ENCODE data around the gene LAMTOR4.

LAMTOR4 gene

DNA sequence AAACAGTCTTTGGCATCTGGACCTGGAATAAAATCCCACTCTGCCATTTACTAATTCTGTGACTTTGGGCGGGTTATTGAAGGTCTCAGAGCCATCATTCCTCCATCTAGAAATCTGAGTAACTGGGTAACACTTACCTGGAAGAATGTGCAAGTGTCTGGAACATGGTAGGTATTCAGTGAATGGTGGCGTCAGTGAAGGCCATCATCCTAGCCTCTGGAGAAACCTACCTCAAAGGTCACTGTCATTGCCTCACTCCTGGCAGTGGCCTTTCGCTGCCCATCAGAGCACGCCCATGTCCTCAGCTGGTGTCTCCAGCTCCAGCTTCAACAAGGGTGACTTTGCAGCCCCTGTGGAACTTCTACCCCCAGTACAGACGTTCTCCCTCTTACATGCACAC, 15.2 kb downstream of the LAMTOR4 start:
- peaks cover 34% of the 10 kb centered on the region for H3K4me1 Mint-ChIP-seq (ENCODE audit: low read depth)

DNA sequence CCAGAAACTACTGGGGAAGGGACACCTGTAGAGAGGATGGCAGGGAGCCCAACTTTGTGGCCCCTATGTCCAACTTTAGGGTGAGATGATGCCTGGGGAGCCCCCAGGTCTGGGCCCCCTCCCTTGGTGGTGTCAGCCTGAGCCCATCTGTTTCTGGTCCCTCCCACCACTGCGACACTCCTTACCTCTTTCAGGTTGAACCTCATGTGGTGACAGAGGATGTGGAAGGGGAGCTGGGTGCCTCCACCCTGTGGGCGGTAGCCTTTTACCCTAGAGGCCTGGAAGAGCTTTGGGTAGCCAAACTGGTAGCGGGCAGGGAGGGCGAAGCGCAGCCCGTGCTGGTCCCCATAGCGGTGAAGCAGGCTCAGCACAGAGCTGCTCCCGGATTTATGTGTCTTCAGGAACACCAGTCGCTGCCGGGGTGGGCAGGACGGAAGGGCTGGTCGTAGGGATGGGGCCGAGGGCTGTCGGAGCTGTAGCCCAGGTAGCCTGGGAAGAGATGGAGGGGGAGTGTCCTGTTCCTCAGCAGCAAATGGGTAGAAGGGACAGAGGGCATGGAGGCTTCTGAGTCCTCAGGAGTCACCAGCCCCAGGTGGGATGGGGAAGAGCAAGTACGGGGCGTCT, 17.7 kb downstream of the LAMTOR4 start:
- intact Hi-C loops (cut with micrococcal nuclease): no loop called here
- no peaks in the 10 kb centered on the region for H3K9me3 Mint-ChIP-seq
- H3K4me1 Mint-ChIP-seq (ENCODE audit: low read depth): peaks cover 35% of the 10 kb centered on the region
- peak overlapping the region; percentile 64 for H3K27ac Mint-ChIP-seq
- peak overlapping the region; percentile 23 for H3K4me3 Mint-ChIP-seq
- H3K36me3 Mint-ChIP-seq (ENCODE audit: low read depth): no peaks in the 10 kb centered on the region
- H3K27me3 Mint-ChIP-seq: peaks cover 81% of the 10 kb centered on the region

More for the DNA sequence above, 15.2 kb downstream of the LAMTOR4 start:
- Mint-ChIP-seq H3K9me3 (no peaks in the 10 kb centered on the region), H3K4me3 (no peak overlapping the region), H3K36me3 (ENCODE audit: low read depth) (no peaks in the 10 kb centered on the region), H3K27me3 (peaks cover 64% of the 10 kb centered on the region), H3K27ac (no peak overlapping the region)
- intact Hi-C loops (cut with micrococcal nuclease): no loop called here

DNA sequence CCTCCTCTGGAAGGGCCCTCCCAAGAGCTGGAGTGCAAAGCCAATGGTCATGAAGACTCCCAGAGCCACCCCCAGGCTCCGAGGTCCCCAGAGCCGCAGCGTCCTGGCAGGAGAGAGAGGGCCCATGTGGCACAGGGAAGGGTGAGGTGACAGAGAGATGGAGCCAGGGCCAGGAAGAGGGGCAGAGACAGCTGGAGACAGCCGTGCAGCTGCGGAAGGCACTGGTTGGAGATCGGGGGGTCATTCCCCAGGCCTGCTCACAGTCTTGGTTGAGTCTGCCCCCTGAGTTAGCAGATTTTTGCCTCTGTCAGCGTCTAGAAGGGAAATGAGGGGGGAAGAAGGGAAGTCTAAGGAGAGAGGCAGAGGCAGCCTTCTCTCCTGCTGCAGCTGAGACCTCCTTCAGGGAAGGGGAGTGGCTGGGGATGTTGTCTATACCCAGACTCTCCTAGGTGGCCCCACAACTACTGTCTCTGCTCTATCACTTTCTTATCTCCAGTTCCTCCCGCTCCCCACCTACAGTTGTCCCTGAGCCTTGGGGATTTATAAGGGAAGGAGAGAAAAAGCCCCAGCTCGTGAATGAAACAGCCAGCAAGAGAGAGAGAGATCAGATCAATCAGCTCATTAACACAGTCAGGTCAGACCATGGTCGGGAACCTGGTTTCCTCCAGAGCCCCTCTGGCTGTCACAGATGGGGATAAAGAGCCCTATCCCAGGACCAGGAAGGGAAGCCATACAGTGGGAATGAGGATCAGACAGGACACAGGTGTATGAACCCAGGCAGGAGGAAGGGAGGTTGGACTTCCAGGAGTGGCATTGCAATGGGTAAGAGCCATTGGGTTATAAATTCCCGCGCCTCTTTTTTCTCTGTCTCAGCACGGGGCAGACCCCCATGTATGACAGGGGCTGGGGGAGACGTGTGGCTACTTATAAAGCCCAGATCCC, 18.5 kb downstream of the LAMTOR4 start:
- Mint-ChIP-seq H3K9me3 (no peaks in the 10 kb centered on the region), H3K4me1 (ENCODE audit: low read depth) (peaks cover 39% of the 10 kb centered on the region), H3K4me3 (peak overlapping the region; percentile 67), H3K27ac (peak overlapping the region; percentile 64), H3K36me3 (ENCODE audit: low read depth) (no peaks in the 10 kb centered on the region), H3K27me3 (peaks cover 86% of the 10 kb centered on the region)
- intact Hi-C loops (cut with micrococcal nuclease): no loop called here

DNA sequence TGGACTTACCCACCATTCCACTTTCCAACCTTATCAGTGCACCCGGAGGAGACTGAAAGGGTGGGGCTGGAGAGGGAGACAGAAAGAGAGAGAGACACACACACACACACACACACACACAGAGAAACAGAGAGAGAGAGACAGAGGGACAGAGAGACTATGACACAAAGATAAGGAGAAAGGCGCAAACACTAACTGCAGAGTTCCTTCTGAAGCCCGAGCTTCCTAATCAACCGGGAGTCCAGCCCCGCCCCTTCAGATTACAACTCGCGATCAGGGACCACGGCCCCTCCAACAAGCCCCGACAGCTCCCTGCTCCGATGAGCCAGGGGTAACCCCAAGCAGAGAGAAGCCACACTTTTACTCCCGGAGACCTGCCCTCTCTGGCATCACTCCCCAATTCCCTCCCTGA, 19.2 kb downstream of the LAMTOR4 start:
- H3K27ac Mint-ChIP-seq: peak overlapping the region; percentile 64
- H3K4me1 Mint-ChIP-seq (ENCODE audit: low read depth): peaks cover 39% of the 10 kb centered on the region
- no peaks in the 10 kb centered on the region for H3K36me3 Mint-ChIP-seq (ENCODE audit: low read depth)
- H3K27me3 Mint-ChIP-seq: peaks cover 82% of the 10 kb centered on the region
- intact Hi-C loops (cut with micrococcal nuclease): no loop called here
- H3K9me3 Mint-ChIP-seq: no peaks in the 10 kb centered on the region
- H3K4me3 Mint-ChIP-seq: peak overlapping the region; percentile 67

DNA sequence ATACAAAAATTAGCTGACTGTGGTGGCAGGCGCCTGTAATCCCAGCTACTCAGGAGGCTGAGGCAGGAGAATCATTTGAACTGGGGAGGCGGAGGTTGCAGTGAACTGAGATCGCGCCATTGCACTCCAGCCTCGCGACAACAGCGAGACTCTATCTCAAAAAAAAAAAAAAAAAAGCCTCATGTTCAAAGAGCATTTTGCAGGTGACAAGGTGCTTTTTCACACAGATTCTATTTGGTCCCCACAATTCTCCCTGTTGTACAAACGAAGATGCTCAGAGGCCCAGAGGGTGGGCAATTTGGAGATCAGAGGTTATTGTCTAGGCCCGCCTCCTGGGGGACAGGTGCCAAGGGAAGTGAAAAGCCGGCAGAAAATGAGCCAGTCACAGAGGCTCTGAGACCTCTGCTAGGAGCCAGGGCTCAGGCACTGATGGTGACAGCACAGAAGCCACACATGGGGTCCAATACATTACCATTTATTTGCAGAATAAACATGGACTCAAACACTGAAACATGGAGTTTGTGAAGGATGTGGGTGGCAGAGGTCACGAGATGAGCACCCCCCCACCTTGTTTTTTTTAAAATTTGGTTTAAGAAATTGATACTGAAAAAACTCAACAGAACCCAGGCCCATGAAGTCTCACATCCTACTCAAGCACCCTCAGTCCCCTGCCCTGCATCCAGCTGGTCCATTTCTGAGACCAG, 20.6 kb downstream of the LAMTOR4 start:
- Mint-ChIP-seq H3K27ac (no peak overlapping the region), H3K27me3 (peaks cover 83% of the 10 kb centered on the region), H3K4me3 (no peak overlapping the region), H3K9me3 (no peaks in the 10 kb centered on the region), H3K36me3 (ENCODE audit: low read depth) (no peaks in the 10 kb centered on the region), H3K4me1 (ENCODE audit: low read depth) (peaks cover 39% of the 10 kb centered on the region)
- intact Hi-C loops (cut with micrococcal nuclease): no loop called here

DNA sequence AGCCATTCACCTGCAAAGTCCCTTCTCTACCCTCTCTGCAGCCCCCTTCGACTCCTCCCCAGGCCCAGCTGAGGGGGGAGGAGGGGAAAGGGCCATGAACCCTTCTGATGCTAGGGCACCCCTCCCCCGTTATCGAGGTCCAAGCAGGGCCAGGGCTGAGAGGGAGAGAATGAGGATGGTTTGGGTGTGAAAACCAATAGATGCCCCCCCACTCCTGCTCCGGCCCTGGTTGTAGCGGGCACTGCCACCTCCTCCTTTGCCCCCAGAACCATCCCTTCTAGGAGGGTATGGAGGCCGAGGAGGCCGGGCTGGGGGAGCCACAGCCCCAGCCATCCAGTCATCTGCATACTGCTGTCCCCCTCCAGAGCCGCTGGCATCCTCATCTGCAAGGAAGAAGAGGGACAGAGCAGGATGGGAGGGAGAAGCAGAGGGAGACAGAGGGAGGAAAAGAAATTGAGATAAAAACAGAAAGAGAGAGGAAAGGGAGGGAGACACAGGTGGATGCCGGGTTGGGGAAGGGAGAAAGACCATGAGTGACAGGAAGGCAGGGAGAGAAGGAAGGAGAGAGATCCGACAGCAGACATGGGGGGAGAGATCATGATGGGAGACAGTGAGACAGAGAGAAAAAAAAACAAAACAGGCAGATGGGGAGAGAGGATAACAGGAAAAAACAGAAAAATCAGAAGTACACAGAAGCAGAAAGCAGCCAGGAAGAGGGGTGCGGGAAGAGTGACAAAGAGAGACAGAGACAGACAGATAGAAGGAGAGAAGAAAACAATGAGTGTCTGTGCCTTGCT, 21.6 kb downstream of the LAMTOR4 start:
- Mint-ChIP-seq H3K27ac (no peak overlapping the region), H3K9me3 (no peaks in the 10 kb centered on the region), H3K27me3 (peaks cover 83% of the 10 kb centered on the region), H3K36me3 (ENCODE audit: low read depth) (no peaks in the 10 kb centered on the region), H3K4me3 (no peak overlapping the region), H3K4me1 (ENCODE audit: low read depth) (peaks cover 39% of the 10 kb centered on the region)
- intact Hi-C loops (cut with micrococcal nuclease): no loop called here

DNA sequence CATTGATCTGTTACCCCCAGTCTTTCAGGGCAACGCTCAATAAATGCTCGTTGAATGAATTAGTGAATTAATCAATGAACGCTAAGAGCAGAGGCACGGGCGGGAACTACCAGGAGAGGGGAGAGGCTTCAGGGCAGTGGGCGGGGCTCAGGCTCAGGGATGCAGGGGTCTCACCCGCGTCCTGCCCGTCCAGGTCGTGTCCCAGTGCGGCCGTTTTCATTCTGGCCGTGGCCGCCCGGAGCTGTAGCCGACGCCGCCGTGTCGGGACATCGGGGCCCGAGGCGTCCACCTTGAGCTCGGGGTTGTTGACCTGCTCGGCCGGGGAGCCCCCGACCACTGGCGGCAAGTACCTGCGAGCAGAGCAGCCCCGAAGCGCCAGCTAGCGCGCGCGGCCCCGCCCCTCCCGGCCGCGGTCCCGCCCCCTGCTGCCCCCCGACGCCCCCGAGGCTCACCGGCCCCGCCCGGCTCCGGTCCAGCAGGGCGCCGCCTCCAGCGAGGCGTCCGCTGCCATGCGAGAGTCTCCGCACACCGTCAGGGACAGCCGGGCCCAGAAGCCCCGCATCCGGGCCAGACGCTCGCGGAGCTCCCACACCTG, 22.5 kb downstream of the LAMTOR4 start:
- Mint-ChIP-seq H3K4me1 (ENCODE audit: low read depth) (peaks cover 39% of the 10 kb centered on the region), H3K9me3 (no peaks in the 10 kb centered on the region), H3K27me3 (peaks cover 82% of the 10 kb centered on the region), H3K36me3 (ENCODE audit: low read depth) (no peaks in the 10 kb centered on the region), H3K27ac (no peak overlapping the region), H3K4me3 (no peak overlapping the region)
- intact Hi-C loops (cut with micrococcal nuclease): no loop called here

DNA sequence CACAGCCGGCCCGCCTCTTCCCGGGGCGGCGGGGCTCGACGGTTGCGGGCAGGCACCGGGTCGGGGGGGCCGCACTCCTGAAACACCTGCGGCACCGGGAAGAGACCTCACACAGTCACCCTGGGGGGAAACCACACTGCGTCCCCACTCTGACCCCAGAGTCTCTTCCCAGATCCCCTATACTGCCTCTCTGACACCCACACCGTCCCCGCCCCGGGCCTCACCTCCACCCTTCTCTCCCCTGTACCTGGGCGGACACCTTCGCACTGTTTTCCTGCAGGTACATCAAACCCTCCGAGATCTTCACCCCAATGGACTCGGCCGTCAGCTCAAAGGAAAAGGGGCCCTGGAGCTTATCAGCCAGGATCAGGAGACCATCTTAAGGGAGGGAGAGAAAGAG, 23.1 kb downstream of the LAMTOR4 start:
- Mint-ChIP-seq H3K9me3 (no peaks in the 10 kb centered on the region), H3K27ac (no peak overlapping the region), H3K4me1 (ENCODE audit: low read depth) (peaks cover 39% of the 10 kb centered on the region), H3K27me3 (peaks cover 82% of the 10 kb centered on the region), H3K4me3 (peak overlapping the region; percentile 27), H3K36me3 (ENCODE audit: low read depth) (no peaks in the 10 kb centered on the region)
- intact Hi-C loops (cut with micrococcal nuclease): no loop called here

DNA sequence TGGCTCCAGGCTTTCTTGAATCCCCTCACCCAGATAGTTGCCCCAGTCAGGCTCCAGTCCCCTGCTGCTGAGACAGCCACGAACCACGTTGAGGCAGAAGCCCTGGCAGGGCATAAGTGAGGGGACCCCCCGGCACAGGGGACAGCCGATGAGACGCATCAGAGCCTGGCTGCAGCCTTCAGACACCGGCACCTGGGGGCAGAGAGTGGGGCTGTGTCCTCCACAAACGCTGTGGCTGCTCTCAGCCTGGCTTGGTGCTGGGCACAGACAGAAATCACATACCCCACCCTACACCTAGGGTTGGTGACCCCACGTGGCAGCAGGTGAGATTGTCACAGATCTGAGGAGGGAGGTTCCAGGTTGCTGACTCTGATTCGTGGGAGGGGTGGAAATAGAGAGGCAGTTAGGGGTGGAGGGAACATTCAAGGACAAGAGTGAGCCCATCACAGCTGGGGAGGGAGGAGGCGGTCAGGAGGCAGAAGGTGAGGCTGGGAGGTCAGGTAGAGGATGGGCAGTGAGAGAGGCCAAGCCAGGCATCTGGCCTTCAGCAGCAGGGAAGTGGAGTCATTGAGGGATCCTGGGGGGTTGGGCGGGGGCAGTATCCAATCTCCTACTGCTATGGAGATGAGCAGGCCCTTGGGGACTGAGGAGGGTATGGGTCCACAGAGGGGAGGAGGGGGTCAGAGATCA, 25.2 kb downstream of the LAMTOR4 start:
- H3K9me3 Mint-ChIP-seq: no peaks in the 10 kb centered on the region
- intact Hi-C loops (cut with micrococcal nuclease): no loop called here
- no peak overlapping the region for H3K27ac Mint-ChIP-seq
- H3K36me3 Mint-ChIP-seq (ENCODE audit: low read depth): no peaks in the 10 kb centered on the region
- no peak overlapping the region for H3K4me3 Mint-ChIP-seq
- H3K27me3 Mint-ChIP-seq: peaks cover 74% of the 10 kb centered on the region
- H3K4me1 Mint-ChIP-seq (ENCODE audit: low read depth): peaks cover 28% of the 10 kb centered on the region

DNA sequence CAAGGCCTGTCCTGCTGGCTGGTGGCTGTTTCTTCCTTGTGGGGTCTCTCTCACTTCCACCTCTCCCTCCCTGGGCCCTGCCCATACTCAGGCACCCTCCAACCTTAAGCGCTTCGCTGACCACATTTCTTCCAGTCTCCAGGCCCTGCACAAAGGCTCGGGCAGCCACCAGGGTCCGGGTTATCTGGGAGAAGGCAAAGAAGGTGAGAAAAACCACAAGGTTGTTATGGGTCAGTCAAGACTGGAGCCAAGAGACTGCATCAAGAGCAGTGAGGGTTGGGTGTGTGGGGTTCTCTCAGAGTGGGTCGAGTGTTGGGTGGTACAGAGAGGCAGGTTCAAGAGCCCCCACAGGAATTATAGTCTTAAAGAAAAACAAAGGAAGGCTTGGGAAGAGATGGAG, 25.9 kb downstream of the LAMTOR4 start:
- intact Hi-C loops (cut with micrococcal nuclease): no loop called here
- Mint-ChIP-seq H3K9me3 (no peaks in the 10 kb centered on the region), H3K4me1 (ENCODE audit: low read depth) (peaks cover 28% of the 10 kb centered on the region), H3K36me3 (ENCODE audit: low read depth) (no peaks in the 10 kb centered on the region), H3K27me3 (peaks cover 73% of the 10 kb centered on the region), H3K4me3 (no peak overlapping the region), H3K27ac (no peak overlapping the region)

DNA sequence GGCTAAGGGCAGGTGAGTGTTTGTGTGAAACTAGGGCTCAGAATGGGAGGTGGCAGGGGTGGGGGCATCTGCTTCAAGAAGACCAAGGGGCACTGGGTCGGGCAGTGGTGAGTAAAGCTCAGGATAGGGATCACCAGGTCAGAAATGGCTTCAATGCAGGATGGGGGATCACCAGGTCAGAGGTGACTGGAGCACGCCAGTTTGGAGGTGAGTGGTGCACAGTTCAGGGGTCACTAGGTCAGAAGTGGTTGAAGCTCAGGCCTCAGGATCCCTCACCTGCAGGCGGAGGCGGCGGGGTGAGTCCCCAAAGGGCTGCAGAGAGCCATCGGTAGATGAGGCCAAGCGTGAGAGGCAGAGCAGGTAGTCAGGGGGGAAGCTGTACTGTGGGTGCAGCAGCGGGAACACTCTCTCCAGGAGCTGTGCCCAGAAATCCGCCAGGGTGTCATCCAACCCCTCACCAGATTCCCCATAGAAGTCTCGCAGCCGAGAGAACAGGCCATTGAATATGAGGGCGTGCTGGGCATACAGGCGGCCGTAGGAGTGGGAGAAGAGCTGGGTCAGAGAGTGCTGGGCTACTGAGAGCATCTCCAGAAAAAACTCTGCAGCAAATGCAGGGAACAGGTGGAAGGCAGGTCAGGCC, 26.7 kb downstream of the LAMTOR4 start:
- Mint-ChIP-seq H3K27ac (no peak overlapping the region), H3K9me3 (no peaks in the 10 kb centered on the region), H3K36me3 (ENCODE audit: low read depth) (no peaks in the 10 kb centered on the region), H3K4me3 (no peak overlapping the region), H3K27me3 (peaks cover 72% of the 10 kb centered on the region), H3K4me1 (ENCODE audit: low read depth) (peaks cover 29% of the 10 kb centered on the region)
- intact Hi-C loops (cut with micrococcal nuclease): no loop called here
